ENCODE measurements around the gene NAXE.
"Not testable (repeated sequence)": the region's sequence is repeated elsewhere in the genome, so short reads cannot be mapped to it uniquely, and the experiment has no call there.

The NAXE gene

DNA sequence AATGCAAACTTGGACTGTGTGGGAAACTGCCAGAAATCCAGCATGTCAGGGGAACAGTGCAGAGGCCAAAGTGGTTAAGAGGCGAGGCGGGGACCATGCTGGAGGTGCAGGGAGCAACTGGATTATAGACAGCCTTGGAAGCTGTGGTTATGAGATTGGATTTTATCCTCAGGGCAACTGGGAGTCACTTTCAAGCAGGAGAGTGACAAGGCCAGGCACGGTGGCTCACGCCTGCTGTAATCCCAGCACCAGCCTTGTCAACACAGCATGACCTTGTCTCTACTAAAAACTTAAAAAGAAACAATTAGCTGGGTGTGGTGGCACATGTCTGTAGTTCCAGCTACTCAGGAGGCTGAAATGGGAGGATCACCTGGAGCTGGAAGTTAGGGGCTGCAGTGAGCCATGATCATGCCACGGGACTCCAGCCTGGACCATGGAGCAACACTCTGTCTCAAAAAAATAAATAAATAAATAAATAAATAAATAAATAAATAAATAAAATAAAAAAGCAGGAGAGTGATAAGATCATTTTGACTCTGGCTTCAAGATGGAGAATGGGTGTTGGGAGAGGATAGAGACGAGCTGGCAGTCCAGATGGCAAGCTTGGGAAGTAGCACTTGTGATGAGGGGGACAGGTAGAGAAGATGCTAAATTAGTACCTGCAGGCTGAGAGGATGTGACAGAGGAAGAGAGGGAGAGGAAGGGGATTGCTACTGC, 31.2 kb downstream of the NAXE start:
- peak in 1 of 56 donors; percentile 30 for DNase-seq

GRCh38 chr1:156623946-156624813, 32.6 kb downstream of the NAXE start:
- peak in 27 of 56 donors; percentile 16 to 67 (median 40) for DNase-seq

- peak in 2 of 56 donors; percentile 27 to 28 for DNase-seq
These were observed 33.3 kb downstream of the NAXE start for GRCh38 chr1:156624814-156625435.

- DNase-seq = peak in 43 of 56 donors; percentile 15 to 88 (median 46)
These were observed 34.0 kb downstream of the NAXE start for GRCh38 chr1:156625436-156626078.

- DNase-seq = no peak
These were observed 34.5 kb downstream of the NAXE start for GRCh38 chr1:156626079-156626438.

GRCh38 chr1:156627313-156627880, 35.8 kb downstream of the NAXE start:
- DNase-seq = peak in 15 of 56 donors; percentile 9 to 71 (median 22)

GRCh38 chr1:156629823-156630449, 38.4 kb downstream of the NAXE start:
- no peak for DNase-seq

DNA sequence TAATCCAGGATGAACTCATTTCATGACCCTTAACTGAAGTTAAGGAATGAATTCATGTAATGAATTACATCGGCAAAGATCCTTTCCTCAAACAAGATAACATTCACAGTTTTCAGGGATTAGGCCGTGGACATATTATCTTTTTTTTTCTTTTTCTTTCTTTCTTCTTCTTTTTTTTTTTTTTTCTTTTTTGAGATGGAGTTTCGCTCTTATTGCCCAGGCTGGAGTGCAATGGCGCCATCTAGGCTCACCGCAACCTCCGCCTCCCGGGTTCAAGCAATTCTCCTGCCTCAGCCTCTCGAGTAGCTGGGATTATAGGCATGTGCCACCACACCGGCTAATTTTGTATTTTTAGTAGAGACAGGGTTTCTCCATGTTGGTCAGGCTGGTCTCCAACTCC, 39.6 kb downstream of the NAXE start:
- not testable (repeated sequence) for DNase-seq

DNA sequence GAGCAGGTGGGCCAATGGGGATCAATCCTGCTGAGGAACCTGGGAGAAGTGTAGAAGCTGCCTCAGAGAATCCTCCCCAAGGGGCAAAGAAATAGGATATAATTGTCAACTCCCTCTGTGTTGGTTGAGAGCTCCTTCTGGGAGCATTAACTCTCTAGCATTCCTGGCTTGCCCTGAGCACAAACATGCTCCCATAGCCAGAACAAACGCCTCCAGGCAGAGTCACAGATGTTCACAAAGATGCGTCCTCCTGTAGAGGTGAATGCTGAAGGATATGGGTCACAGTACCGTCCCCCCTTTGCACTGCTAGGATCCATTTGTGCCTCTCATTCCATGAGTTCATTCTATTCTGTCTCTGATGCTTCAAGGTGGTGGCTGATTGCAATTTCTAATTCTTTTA, 40.8 kb downstream of the NAXE start:
- DNase-seq = no peak

DNA sequence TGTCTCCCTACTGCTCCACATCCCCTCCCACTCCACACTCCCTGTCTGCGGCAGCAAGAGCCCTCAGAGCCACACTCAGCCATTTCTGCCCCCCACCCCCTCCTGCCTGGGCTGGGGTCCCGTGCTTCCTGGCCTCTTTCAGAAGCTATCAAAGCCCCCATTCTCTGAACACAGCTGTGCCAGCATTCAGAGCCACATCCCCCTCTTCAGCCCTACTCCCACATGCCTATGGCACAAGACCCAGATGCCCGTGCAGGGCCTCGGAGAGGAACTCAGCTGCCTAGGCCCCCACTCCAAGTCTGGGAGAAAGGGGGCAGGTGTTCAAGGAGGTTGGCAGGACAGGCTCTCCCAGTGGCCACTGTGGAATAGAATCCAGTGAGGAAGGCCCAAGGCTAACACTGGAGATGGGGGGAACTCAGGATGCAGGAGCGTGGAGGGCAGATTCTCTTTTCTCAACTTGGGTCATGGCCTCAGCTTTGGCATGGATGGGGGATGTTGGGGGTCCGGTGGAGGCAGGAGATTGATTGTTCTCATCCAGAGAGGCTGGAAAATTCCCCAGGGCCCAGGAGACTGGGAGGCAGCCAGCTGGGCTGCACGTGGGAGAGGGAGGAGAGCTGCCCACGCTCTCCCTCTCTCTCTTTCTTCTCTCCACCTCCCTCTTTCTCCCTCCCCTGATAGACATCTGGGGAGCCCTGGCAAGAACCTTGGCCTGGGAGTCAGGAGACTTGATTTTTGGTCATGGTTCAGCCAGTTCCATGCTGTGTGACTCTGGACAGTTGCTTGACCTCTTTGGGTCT, 46.8 kb downstream of the NAXE start:
- DNase-seq = peak in 32 of 56 donors; percentile 26 to 85 (median 56)

DNA sequence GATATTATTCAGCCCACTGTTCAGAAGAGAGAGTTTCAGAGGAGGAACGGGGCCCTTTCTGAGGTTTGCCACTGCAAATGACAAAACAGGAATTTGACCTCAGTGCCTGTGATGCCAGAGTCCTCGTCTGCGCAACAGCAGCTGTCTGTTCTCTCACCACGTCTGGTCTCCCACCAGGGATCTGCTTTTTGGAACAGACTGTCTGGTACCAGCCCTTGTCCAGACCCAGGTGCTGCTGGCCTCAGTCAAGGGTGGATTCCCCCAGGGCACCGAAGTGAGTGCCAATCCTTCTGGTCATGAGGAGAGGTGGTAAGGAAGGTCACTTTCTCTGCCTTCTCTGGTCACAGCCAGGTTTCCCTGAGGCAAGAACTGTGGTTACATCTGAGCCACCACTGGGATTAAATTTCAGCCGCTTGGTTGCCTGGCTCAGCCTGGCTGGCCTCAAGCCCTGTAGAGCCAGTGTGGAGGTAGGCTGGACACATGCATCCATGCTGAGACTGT, 48.1 kb downstream of the NAXE start:
- peak in 1 of 56 donors; percentile 23 for DNase-seq

DNA sequence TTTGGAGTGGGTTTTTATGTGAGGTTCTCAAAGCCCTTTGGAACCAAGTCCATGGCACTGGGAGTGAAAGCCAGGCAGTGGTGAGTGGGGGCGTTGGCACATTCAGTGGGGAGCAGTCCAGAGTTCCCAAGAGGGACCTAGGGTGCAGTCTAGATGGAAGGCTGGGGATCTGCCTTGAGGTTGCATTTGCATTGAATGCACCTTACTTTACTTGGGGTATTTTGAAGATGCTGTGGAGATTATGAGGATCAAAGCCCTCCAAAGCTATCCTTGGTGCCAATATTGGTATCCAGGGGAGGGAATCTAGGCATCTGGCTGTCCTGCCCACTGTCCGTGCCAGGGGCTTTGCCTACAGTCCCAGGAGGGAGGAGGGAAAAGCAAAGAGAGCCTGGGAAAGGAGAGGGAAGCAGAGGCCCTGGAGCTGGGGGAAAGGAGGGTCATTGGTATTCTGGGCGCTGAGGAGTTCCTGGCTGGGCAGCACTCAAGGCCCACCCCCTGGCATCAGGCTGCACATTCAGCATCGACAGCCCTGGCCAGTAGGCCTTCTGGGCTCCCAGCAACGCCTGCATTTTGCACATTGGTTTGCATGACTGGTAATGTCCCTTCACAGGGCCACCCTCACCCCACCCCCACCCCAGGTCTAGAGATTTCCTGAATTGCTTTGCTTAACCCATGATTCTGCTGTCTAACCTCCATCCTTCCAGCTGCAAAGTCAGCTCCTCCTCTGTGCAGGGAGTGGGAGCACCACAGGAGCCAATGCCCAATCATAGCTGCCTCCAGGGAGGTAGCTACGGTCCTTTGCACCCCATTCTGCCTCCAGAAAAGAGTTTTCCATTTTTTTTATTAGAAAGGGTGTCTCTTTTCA, 49.5 kb downstream of the NAXE start:
- peak in 45 of 56 donors; percentile 24 to 89 (median 68) for DNase-seq

DNA sequence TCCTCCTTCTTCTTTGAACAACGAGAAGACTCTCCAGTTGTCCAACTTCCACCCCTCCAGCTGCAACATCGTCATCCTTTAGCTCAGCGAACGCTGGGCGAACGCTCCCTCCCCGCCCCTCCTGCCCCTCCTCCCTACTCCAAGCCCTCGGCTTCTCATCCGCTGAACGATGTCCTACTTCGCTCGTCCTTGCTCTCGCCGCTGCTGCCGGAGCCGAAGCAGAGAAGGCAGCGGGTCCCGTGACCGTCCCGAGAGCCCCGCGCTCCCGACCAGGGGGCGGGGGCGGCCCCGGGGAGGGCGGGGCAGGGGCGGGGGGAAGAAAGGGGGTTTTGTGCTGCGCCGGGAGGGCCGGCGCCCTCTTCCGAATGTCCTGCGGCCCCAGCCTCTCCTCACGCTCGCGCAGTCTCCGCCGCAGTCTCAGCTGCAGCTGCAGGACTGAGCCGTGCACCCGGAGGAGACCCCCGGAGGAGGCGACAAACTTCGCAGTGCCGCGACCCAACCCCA, 50.2 kb downstream of the NAXE start, which contains the start of gene BCAN:
TSS of gene BCAN (plus strand) at position 357 of the 504 bp plus-strand sequence. CDS start 3,938 bp downstream, outside the sequence.
- DNase-seq = peak in 52 of 56 donors; percentile 24 to 86 (median 65)

GRCh38 chr1:156642265-156643048, 50.9 kb downstream of the NAXE start:
- DNase-seq = peak in 3 of 56 donors; percentile 34 to 60 (median 49)

DNA sequence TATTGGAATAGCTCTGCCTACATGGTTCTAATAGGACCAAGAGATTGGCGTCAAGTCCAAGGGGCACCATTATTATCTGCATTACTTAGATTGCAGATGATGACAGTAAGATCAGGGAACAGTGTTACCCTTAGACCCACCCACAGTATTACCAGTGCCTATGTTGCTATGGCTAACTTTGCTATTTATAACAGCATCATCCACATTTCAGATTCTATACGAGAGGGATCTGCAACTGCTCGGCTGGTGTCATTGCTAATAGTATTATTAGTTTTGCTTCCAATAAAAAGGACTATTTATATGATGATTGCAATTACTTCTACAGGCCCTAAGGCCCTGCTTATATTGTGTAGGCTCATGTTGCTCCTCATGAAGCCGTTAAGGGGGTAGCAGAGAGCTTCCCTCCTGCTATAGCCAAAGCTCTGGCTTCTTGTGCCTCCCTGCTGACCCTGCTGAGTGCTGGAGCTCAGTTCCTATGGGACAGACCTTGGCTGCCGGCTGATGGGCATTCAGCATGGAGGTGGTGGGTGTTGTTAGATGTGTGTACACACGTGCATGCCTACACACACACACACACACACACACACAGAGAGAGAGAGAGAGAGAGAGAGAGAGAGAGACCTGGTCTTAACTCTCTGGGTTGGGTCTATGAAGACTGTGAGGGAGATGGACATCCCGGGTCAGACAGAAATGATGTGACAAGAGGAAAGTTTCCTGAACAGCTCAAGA, 51.6 kb downstream of the NAXE start:
- DNase-seq = peak in 1 of 56 donors; percentile 34

DNA sequence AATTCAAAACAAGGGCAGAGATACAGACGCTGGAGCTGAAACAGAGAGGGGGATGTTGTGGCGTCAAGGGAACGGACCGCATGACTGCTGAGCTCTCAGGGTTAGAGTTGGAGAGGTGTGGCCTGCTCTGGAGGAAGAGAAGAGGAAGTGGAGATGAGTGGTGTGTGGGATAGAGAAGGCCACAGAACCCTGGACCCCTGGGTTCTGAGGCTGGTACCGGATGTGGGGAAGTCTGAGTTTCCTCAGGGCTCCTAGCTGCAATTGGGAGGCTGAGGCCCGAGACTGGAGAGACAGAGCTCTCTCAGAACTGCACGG, 52.2 kb downstream of the NAXE start:
- DNase-seq = peak in 2 of 56 donors; percentile 19 to 35

Measured in amygdala (tissue), 56 donors.